Tongue (tissue), 2 donors: ENCODE measurements around the gene EML6. TPM values are rescaled to one million over a fixed set of nuclear protein-coding genes. Genes with fewer than 3 reads are reported as not detected.

Experiments
- DNase-seq: peaks from one replicate; pipeline ENCODE4 v3.0.0-alpha.2; 2015
- total RNA-seq: library from RNA; depleted of rRNA; stranded (reverse); fragments of >200 nt; gene quantifications from one replicate; pipeline ENCODE4 v1.2.3, GENCODE V29; 2014

The EML6 gene
- total RNA-seq, 1 donor from 2014 or later = 10.8 TPM

- peak; percentile 77 for DNase-seq
Measured at GRCh38 chr2:54708584-54709335, 14.7 kb upstream of the EML6 start.

GRCh38 chr2:54709336-54709809, 14.1 kb upstream of the EML6 start:
- DNase-seq = no peak

GRCh38 chr2:54710216-54710615, 13.2 kb upstream of the EML6 start:
- DNase-seq = no peak

GRCh38 chr2:54712516-54712915, 10.9 kb upstream of the EML6 start:
- DNase-seq = no peak

- DNase-seq = no peak
Measured at GRCh38 chr2:54714996-54715395, 8.5 kb upstream of the EML6 start.

- DNase-seq = no peak
Measured at GRCh38 chr2:54716375-54716774, 7.1 kb upstream of the EML6 start.

GRCh38 chr2:54720563-54720962, 2.9 kb upstream of the EML6 start:
- DNase-seq = no peak

GRCh38 chr2:54722641-54723040, 821 bp upstream of the EML6 start:
- DNase-seq = no peak

GRCh38 chr2:54723996-54724559, 616 bp downstream of the EML6 start:
- peak; percentile 30 for DNase-seq

- DNase-seq = peak; percentile 34
Measured at GRCh38 chr2:54724560-54725342, 1.3 kb downstream of the EML6 start.

GRCh38 chr2:54725343-54726099, 2.1 kb downstream of the EML6 start:
- no peak for DNase-seq

- DNase-seq = no peak
Measured at GRCh38 chr2:54726431-54726830, 3.0 kb downstream of the EML6 start.

- DNase-seq = no peak
Measured at GRCh38 chr2:54726940-54727339, 3.5 kb downstream of the EML6 start.

- no peak for DNase-seq
Measured at GRCh38 chr2:54728669-54729120, 5.2 kb downstream of the EML6 start.

- DNase-seq = peak; percentile 39
Measured at GRCh38 chr2:54735636-54736035, 12.2 kb downstream of the EML6 start.

- DNase-seq = no peak
Measured at GRCh38 chr2:54738281-54738680, 14.8 kb downstream of the EML6 start.

GRCh38 chr2:54740333-54740732, 16.9 kb downstream of the EML6 start:
- DNase-seq = peak; percentile 1

GRCh38 chr2:54741250-54741649, 17.8 kb downstream of the EML6 start:
- DNase-seq = no peak

- DNase-seq = no peak
Measured at GRCh38 chr2:54750040-54750439, 26.6 kb downstream of the EML6 start.

- DNase-seq = no peak
Measured at GRCh38 chr2:54752439-54752838, 29.0 kb downstream of the EML6 start.

GRCh38 chr2:54755641-54756326, 32.3 kb downstream of the EML6 start:
- DNase-seq = no peak

GRCh38 chr2:54757500-54757899, 34.0 kb downstream of the EML6 start:
- no peak for DNase-seq
